ENCODE measurements around the gene SIGMAR1.
"Not testable (repeated sequence)": the region's sequence is repeated elsewhere in the genome, so short reads cannot be mapped to it uniquely, and the experiment has no call there.

SIGMAR1 gene

DNA sequence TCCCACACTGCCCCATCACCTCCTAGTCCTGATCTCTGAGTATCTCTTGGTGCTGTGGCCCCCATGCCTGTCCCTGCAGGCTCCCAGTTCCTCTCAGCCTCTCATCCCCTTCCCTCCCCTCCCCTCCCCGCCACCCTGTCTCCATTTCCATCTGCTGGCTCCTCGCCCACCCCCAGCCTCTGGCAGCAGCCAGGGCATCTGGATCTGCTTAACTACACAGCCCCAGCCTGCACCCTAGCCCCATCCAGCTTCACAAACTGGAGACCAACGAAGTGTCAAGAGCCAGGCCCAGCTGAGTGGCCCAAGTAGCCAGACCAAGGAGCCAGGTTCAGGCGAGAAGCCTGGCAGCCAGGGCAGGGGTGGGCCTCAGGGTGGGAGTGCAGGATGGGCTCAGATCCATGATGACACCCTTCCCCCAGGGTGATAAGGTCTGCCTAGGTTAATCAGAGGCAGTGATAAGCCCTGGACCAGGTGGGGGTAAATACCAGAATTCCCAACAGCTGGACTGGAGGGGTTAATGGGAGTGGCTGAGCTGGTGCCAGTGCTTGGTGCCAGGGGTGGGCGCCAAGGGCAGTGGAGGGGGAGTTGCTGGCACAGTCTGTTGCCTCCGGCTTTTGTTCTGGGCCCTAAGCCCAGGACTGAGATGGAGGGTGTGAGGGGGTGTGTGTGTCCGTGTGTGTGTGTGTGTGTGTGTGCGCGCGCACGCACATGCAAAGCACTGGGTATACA is 16.9 kb upstream of the SIGMAR1 start:
- DNase-seq, result peak; percentile 92

- DNase-seq, result peak; percentile 92
Measured at GRCh38 chr9:34653151-34654072, 15.8 kb upstream of the SIGMAR1 start.

DNA sequence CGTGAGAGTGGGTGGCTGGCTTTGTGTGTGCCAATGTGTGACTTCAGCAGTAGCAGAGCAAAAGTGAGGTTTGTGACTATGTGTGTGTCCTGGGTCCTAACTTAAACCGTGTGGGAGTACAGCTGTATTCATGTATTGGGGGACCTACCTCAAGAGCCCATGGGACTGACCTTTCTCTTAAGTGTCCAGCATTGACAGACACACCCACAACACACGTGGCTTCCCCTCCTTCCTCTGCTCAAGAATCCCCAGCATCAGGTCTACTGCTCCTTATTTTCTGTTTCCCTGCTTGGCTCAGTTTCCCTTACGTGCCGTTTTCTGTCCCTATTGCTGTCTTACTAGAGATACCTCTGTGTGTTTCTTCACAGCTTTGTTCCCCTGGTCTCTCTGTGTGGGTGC is 15.0 kb upstream of the SIGMAR1 start:
- no peak for DNase-seq

GRCh38 chr9:34651876-34652601 is 14.5 kb upstream of the SIGMAR1 start, which contains the start of gene IL11RA:
Gene IL11RA, plus strand, starts transcription at chr9:34652185. Its CDS starts 3,033 bp downstream, at chr9:34655218.
- DNase-seq, result peak; percentile 91

DNA sequence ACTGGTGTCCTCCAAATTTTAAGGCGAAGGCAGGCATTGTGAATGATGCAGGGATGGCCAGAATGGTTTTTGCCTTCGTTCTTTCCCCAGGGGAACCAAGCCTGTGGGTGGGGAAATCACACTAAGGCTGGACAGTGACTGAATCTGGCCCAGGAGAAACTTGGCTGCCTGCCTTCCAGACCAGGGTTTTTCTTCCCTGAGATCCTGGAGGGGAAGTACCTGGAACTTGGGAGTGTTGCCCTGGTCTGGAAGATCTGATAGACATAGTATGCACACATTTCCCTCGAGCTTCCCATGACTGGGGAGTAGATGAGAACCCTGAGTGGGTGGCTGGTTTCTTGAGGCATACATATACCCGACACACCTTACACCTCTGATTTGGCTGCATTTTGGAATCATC is 13.7 kb upstream of the SIGMAR1 start:
- DNase-seq, result no peak

GRCh38 chr9:34650816-34651215 is 13.2 kb upstream of the SIGMAR1 start:
- peak; percentile 68 for DNase-seq

GRCh38 chr9:34648673-34649072 is 11.1 kb upstream of the SIGMAR1 start:
- DNase-seq, result no peak

GRCh38 chr9:34647651-34648050 is 10.1 kb upstream of the SIGMAR1 start:
- no peak for DNase-seq

DNA sequence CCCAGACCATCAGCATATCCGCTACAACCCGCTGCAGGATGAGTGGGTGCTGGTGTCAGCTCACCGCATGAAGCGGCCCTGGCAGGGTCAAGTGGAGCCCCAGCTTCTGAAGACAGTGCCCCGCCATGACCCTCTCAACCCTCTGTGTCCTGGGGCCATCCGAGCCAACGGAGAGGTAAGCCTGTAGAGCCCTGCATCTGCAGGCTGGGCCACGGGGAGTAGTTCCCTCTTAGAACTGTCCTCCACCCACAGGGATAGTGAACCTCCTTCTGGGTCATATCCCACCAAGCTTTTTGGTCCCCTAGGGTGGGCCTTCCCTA is 9.5 kb upstream of the SIGMAR1 start:
- no peak for DNase-seq

DNA sequence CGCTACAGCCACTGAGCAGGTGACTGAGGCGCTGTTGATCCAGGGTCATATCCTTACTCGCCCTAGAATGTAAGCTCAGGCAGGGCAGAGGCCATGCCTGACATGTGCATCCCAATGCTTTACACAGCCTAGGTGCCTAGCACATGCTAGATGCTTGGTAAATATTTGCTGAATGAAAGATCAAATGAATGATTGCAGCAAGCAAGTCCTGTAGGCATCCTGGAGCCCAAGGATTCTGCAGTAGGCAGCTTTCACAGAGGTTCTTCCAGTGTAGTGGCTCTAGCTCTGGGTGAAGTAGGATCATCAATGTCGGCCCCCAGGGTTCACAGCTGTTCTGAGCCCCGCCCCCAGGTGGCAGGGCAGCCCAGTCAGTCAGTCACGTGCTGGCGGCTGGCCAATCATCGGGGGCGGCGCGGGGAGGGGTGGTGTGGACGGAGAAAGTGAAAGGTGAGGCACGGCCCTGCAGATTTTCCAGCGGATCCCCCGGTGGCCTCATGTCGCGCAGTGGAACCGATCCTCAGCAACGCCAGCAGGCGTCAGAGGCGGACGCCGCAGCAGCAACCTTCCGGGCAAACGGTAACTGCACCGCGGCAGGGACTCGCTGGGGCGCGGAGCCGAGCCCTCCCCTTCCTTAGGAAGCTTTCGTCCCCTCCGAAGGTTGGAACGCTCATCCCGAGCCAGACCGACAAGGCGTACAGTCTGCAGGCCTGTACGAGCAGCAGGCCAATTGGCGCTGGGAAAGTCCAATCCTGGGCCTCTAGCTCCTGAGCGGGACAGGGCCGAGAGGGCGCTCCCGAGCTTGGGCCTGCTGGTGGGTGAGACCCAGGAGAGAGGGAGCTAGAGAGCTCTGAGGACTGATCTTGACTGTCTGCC is 8.9 kb upstream of the SIGMAR1 start, which contains the start of gene GALT:
TSS of gene GALT (plus strand) at position 465 of the 873 bp plus-strand sequence. CDS start at position 495, 30 bp downstream.
- peak; percentile 93 for DNase-seq

DNA sequence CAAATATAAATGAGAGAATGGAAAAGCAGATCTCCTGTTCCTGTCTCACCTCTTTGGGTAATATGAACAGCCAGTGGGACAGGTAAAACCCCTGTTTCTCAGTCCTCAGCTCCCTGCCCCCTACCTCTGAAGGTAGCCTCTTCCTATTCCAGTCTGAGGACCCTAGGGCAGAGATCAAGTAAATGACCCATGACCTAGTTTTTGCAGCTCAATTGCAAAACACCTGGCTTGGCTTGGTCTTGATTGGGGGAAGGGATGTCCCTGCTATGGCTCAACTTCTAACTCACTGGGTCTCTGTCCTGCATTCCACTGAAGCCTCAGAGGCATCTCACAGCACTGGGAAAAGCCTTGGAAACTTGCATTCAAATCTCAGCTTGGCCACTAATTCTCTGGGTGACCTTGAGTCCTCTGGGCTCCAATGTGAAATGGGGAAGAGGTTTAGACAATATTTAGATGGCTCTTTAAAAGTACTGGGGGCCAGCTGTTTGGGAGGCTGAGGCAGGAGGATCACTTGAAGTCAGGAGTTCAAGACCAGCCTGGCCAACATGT is 7.3 kb upstream of the SIGMAR1 start:
- DNase-seq, result no peak

GRCh38 chr9:34642679-34643078 is 5.1 kb upstream of the SIGMAR1 start:
- no peak for DNase-seq

DNA sequence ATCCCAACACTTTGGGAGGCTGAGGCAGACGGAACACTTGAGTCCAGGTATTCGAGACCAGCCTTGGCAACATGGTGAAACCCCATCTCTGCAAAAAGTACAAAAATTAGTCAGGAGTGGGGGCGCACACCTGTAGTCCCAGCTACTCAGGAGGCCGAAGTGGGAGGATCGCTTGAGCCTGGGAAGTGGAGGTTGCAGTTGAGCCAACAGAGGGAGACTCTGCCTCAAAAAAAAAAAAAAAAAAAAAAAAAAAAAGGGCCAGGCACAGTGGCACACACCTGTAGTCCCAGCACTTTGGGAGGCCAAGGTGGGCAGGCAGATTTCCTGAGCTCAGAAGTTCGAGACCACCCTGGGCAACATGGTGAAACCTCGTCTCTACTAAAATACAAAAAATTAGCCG is 1.7 kb upstream of the SIGMAR1 start:
- not testable (repeated sequence) for DNase-seq

DNA sequence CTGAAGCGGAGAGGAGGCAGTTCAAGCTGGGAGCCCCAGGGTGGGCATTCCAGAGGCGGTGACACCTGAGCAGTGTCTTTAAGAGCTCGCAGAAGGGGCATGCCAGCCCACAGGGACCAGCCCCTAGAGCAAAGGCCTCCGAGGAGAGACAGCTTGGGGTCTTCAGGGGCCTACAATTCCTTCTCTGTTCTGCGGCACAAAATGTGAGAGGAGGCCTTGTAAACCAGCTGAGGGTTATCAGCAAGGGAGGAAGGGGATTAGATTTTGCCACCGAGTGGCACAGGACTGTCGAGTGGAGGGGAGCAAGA is 505 bp upstream of the SIGMAR1 start:
- DNase-seq, result no peak

DNA sequence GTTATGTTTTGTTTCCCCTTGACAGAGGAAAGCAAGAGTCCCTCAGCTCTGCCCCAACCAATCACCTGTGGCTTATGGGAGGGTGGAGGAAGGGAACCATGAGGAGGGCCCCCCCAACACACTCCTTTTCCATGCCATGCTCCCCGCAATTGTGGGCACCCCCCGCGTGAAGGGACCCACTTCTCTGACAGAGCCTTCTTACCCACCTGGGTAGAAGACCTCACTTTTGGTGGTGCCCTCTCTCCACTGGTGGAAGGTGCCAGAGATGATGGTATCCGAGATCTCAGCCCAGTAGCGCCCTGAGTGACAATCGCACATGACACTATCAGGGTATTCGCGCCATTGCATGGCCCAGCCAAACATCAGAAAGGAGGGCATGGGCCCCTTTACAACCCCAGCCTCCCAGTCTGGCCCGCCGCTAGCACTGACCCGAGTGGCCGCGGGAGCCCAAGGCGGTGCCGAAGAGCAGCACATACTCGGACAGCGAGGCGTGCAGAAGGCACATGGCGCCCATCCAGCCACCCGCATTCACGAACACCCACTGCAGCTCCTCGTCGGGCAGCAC is 714 bp downstream of the SIGMAR1 start:
- DNase-seq, result no peak

GRCh38 chr9:34635556-34635955 is 2.0 kb downstream of the SIGMAR1 start:
- no peak for DNase-seq

GRCh38 chr9:34634551-34635248 is 2.9 kb downstream of the SIGMAR1 start:
- DNase-seq, result no peak

GRCh38 chr9:34633851-34634550 is 3.6 kb downstream of the SIGMAR1 start:
- peak; percentile 77 for DNase-seq

- DNase-seq, result no peak
Measured at GRCh38 chr9:34633166-34633565, 4.4 kb downstream of the SIGMAR1 start.

- no peak for DNase-seq
Measured at GRCh38 chr9:34630402-34631154, 7.0 kb downstream of the SIGMAR1 start.

Data from left hindlimb (tissue), 1 donor.